Motor neuron (in vitro differentiated cells): ENCODE results near the gene ACTR3C. TPM values are rescaled to one million over a fixed set of nuclear protein-coding genes. Genes with fewer than 3 reads are reported as not detected.
A peak's percentile ranks its signal among the peaks of the same experiment; 100 is the strongest.

Source experiments
- ATAC-seq, 8 experiments: fragments of 200-7000 bp; cut with Tn5 transposase; replicated peaks in 6 of 8; 2 replicates each; pipeline ENCODE4 v1.8.0; 2021; ENCODE audit warnings: mild to moderate bottlenecking in 8 of 8, moderate library complexity in 8 of 8
- H3K27ac ChIP-seq, 2 donors: fragments of 250-450 bp; sonication (Bioruptor Pico); 2 replicates each; pipeline ENCODE4 v1.9.0; 2021; ENCODE audit warnings: antibody characterized with exemption in 2 of 2, mild to moderate bottlenecking in 2 of 2, moderate library complexity in 1 of 2
- H3K4me1 ChIP-seq, 2 donors: fragments of 250-450 bp; sonication (Bioruptor Pico); replicated peaks in 1 of 2; 2 replicates each; pipeline ENCODE4 v1.6.1; 2021; ENCODE audit warnings: antibody characterized with exemption in 2 of 2, mild to moderate bottlenecking in 2 of 2, moderate library complexity in 1 of 2
- H3K4me3 ChIP-seq, 5 donors: fragments of 250-450 bp; sonication (Bioruptor Pico); 2 replicates each; pipeline ENCODE4 v1.9.0; 2021; ENCODE audit warnings: antibody characterized with exemption in 5 of 5, mild to moderate bottlenecking in 5 of 5, moderate library complexity in 4 of 5
- WGBS, 10 experiments: fragments of 450-650 bp; shearing (Covaris generic); methylation state at CpG; one replicate each; pipeline ENCODE4 v1.0.0; 2022; 5-methylcytosine and 5-hydroxymethylcytosine counted together
- in situ Hi-C, 9 experiments: fragments of 400-800 bp; cut with MboI; loops; one replicate each; pipeline ENCODE4 v1.15.0; 2021; ENCODE audit warnings: low sequenced_read_pairs in 9 of 9, low pct_unique_long_range_greater_than_20kb in 2 of 9; ENCODE audit not compliant: unreplicated experiment in 9 of 9
- total RNA-seq, 8 experiments: library from RNA; unstranded; fragments of 300-600 nt; gene quantifications; 2 replicates each; pipeline versions ENCODE4 v1.2.3 to v1.2.4, GENCODE V29; 2022

The ACTR3C gene
- total RNA-seq, 8 experiments from 2014 or later, result 0.11 to 1.1 (median 0.41) TPM

DNA sequence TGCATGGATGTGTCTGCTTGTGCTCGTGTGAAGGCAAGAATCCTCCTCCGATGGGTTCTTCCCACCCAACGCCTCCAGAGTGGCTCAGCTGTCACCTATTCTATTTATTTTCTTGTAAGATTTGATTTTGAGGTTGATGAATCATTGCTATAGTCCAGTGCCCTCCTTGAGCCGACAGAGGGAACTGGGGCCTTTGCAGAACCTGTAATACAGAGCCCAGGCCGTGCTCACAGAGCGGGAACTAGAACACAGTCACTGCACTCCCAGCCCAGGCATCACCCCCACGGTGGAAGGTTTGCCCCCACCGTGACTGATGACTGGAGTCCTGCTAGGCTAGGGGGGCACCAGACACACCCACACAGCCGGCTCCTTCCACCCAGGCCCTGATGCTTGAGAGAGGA is 16.1 kb upstream of the ACTR3C start:
- in situ Hi-C loops, result no loop called here
- H3K27ac ChIP-seq, result no peak overlapping the region
- H3K4me3 ChIP-seq, result no peak overlapping the region
- peaks cover 42 to 44% of the 10 kb centered on the region in 2 donors for H3K4me1 ChIP-seq
- ATAC-seq, result peak in 2 of 8 experiments; percentile 5 to 8
- WGBS, 10 experiments, result 70 to 100% (median 84%) methylated on average over 1 to 6 of the region's 9 CpGs; no CpG with 5 or more reads in 5 of the 10 experiments

DNA sequence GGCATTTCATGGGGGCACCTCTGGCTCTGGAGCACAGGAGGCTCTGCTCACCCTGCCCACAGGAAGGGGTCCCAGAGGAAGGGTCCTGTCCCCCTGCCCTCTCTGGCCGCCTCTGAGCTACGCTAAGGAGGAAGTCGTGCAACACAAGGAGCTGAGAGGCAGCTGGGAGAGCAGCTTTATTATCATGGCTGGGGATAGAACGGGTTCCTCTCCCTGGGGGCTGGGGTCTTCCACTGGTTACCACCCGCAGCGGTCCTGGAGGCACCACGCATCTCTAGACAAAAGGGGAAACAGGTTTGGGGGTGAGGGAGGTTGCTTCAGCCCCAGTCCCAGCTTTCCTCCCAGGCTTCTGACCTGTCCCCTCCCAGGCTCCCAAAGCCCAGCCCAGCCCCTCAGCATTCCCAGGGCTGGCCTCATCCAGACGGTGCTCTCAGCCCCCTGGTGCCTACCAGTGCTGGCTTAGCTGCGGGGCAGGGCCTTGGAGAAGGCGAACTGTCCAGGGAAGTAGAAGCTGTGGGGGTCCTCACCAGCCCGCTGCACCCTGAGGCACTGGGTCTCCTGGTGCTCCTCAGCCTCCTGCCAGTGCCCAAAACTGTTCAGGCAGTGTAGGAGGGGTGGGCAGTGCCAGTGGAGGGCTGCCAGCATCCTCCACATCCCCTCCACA is 15.0 kb upstream of the ACTR3C start:
- no peak overlapping the region for H3K27ac ChIP-seq
- in situ Hi-C loops, result no loop called here
- WGBS, 10 experiments, result 0 to 60% (median 57%) methylated on average over 1 to 4 of the region's 11 CpGs; no CpG with 5 or more reads in 7 of the 10 experiments
- no peak for ATAC-seq
- H3K4me1 ChIP-seq, result peaks cover 42 to 44% of the 10 kb centered on the region in 2 donors
- no peak overlapping the region for H3K4me3 ChIP-seq

DNA sequence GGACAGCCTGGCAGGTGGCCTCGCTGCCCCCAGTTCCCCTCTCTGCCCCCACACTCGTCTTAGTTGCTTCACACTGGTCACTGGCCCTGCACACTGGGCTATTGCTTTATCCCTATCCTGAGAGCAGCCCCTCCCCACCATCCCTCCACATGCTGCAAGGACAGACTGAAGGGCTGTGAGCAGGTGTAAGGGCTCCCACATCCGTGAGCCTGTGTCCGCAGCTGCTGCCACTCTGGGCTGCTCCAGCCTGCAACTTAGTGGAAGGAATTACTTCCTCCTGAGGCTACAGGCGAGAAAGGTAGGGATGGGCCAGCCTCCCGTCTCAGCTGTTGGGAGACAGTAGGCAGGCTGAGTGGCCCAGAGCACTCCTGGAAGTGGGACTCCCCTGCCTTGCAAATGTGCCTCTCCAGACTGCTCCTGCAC is 14.3 kb upstream of the ACTR3C start:
- peak in 5 of 8 experiments; percentile 17 to 37 (median 20) for ATAC-seq
- H3K4me1 ChIP-seq, result peaks cover 42 to 44% of the 10 kb centered on the region in 2 donors

DNA sequence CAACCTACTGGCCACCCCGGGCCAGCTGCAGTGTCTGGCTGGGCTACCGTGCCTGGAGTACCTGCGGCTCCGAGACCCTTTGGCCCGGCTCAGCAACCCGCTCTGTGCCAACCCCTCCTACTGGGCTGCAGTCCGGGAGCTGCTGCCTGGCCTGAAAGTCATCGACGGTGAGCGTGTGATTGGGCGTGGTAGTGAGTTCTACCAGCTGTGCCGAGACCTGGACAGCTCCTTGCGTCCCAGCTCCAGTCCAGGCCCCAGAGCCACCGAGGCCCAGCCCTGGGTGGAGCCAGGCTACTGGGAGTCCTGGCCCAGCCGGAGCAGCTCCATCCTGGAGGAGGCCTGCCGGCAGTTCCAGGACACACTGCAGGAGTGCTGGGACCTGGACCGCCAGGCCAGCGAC is 13.8 kb upstream of the ACTR3C start:
- Histone ChIP-seq H3K4me1 (peaks cover 41 to 44% of the 10 kb centered on the region in 2 donors), H3K4me3 (no peak overlapping the region), H3K27ac (no peak overlapping the region)
- in situ Hi-C loops, result no loop called here
- ATAC-seq, result no peak
- WGBS, 10 experiments, result 86 to 100% methylated on average over 4 to 10 of the region's 18 CpGs; no CpG with 5 or more reads in 8 of the 10 experiments

More for the DNA sequence above, 14.3 kb upstream of the ACTR3C start:
- Histone ChIP-seq H3K27ac (no peak overlapping the region), H3K4me3 (no peak overlapping the region)
- in situ Hi-C loops, result no loop called here
- WGBS, 10 experiments, result 40 to 83% (median 78%) methylated on average over 1 to 2 of the region's 6 CpGs; no CpG with 5 or more reads in 6 of the 10 experiments

DNA sequence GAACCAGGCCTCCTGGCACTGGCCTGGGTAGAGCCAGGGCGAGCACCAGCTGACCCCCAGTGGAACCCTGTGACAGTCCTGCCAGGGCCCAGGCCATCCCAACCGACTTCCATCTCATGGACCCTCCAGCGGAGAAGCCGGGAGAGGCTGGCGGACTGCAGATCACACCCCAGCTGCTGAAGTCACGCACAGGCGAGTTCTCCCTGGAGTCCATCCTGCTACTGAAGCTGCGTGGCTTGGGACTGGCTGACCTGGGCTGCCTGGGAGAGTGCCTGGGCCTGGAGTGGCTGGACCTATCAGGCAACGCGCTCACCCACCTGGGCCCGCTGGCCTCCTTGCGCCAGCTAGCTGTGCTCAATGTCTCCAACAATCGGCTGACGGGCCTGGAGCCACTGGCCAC is 13.4 kb upstream of the ACTR3C start:
- in situ Hi-C loops, result no loop called here
- Histone ChIP-seq H3K4me3 (no peak overlapping the region), H3K4me1 (peaks cover 37 to 44% of the 10 kb centered on the region in 2 donors), H3K27ac (no peak overlapping the region)
- 80 to 96% (median 95%) methylated on average over 2 to 11 of the region's 14 CpGs; no CpG with 5 or more reads in 7 of the 10 experiments for WGBS, 10 experiments
- no peak for ATAC-seq

DNA sequence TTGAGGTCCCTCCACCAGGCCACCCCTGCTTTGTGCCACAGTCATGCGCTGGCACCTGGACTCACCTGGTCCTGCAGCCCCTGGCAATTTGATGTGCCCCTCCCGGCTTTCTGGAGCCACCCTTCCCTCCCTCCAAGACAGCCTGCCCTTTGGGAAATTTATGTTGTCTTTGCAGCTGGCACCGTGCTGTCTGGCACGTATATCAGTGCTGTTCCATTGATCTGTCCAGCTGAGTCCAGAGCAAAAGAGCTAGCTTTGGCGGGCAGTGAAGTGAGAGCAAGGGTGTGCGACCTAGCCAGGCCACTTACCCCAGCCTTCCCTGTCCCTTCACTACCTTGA is 12.4 kb upstream of the ACTR3C start:
- ATAC-seq, result no peak
- in situ Hi-C loops, result no loop called here
- H3K4me1 ChIP-seq, result peaks cover 28 to 37% of the 10 kb centered on the region in 2 donors
- no peak overlapping the region for H3K27ac ChIP-seq
- no peak overlapping the region for H3K4me3 ChIP-seq
- 40 to 100% (median 70%) methylated on average over 1 to 4 of the region's 6 CpGs; no CpG with 5 or more reads in 4 of the 10 experiments for WGBS, 10 experiments

DNA sequence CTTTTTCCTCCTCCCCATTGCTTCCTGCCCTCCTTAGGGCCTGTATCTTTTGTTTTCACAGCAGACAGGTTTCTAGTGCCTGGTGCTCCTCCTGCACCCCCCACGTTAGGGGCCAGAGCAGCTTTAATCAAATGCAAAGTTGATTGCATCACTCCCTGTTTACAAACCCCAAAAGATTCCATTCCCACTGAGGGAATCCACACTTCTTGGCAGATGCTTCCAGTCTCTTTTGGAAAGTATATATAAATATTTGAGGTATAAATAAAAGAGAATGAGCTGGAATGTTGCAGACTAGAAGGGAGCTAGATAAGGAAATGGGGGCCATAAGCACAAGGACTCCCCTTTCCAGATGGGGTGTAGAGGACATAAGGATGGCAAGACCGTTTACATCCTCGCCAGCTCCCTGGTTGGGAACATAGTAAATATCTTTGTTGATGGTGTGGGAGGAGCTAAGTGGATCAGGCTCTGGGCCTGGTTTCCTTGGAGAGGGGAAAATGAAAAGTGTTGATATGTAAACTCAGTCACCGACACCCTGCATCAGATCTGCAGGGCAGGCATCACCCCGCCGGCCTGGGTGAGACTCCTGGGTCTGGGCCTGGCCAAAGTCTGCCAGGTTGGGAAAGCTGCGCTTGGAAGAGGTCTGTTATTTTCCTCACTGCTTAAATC is 11.9 kb upstream of the ACTR3C start:
- H3K27ac ChIP-seq, result no peak overlapping the region
- H3K4me1 ChIP-seq, result peaks cover 23 to 33% of the 10 kb centered on the region in 2 donors
- WGBS, 10 experiments, result 47 to 100% (median 59%) methylated on average over 1 to 6 of the region's 7 CpGs; no CpG with 5 or more reads in 3 of the 10 experiments
- ATAC-seq, result peak in 3 of 8 experiments; percentile 13 to 32 (median 24)
- in situ Hi-C loops, result no loop called here
- no peak overlapping the region for H3K4me3 ChIP-seq

DNA sequence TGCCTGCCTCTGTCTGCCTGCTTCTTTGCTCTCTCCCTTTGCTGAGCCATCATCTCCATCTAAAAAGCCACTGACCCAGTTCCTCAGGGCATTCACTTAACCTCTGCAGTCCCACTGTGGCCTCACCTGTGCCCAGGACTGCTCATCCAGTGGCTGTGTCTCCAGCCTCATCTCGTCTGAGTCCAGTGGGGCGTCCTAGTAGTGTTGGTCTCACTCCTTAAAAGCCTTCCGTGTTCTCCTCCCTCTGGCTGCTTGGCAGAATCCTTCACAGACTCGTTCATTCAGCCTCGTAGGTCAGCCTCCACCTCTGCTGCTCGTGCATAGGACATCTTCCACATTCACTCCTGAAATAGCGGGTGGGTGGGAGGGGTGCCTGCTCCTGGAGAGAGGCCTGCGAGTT is 10.8 kb upstream of the ACTR3C start:
- Histone ChIP-seq H3K4me1 (peaks cover 24 to 28% of the 10 kb centered on the region in 2 donors), H3K27ac (no peak overlapping the region), H3K4me3 (no peak overlapping the region)
- ATAC-seq, result no peak
- in situ Hi-C loops, result no loop called here
- WGBS, 10 experiments, result 41 to 81% (median 58%) methylated on average over 2 to 6 of the region's 8 CpGs; no CpG with 5 or more reads in 6 of the 10 experiments

DNA sequence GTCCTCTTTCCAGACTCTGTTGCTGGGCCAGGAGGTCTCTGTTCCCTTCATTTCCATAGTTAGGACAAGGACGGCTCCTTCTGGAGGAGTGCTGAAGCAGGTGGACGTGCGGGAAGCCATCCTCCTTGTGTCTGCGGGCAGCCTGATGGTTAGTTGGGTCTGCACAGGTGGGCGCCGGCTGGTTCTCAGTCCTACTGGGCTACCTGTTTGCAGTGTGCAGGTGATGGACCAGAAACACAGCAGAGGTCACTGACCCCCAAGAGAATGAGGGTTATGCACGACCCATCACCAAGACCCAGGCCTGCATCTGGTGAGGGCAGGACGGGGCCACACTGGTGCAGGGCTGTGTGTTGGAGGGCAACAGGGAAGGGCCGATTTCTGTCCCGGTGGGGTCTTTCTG is 10.3 kb upstream of the ACTR3C start:
- WGBS, 10 experiments, result 0 to 100% (median 65%) methylated on average over 1 to 5 of the region's 10 CpGs; no CpG with 5 or more reads in 4 of the 10 experiments
- peaks cover 20 to 28% of the 10 kb centered on the region in 2 donors for H3K4me1 ChIP-seq
- in situ Hi-C loops, result no loop called here
- H3K27ac ChIP-seq, result no peak overlapping the region
- no peak overlapping the region for H3K4me3 ChIP-seq
- no peak for ATAC-seq

DNA sequence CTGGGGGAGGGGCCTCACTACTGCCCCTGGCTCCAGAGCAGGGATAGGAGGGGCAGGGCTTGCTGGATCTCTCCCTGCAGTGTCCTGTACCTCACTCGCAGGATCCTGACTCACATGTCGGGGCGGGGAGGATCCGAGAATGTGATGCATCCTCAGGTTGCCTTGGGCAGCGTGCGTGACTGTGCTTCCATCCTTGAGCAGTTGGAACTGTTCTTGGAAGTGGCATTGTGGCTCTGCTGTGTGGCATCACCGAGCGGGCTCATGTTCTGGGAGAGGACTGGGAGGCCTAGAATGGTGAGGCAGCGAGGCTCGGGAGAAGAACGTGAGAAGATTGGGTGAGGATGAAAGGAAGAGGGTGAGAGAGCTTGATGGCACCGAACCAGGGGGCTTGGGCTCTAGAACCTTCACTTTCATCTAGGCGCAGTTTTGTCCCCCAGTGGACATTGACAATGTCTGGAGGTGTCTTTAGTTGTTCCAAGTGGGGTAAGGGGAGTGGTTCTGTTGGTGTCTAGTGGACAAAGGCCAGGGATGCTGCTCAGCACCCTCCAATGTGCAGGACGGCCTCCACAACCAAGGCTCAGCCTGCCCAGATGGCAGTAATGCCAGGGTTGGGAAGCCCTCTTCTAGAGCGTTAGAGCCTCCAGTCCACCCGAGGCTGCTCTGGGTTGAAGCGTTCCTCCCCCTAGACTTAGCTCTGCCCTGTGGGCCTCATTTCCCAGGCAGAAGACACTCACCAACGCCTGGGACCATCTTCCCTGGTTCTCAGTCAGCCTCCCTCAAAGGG is 9.7 kb upstream of the ACTR3C start:
- ATAC-seq, result no peak
- no peak overlapping the region for H3K27ac ChIP-seq
- 20 to 100% (median 85%) methylated on average over 1 to 6 of the region's 18 CpGs; no CpG with 5 or more reads in 2 of the 10 experiments for WGBS, 10 experiments
- H3K4me1 ChIP-seq, result peaks cover 18 to 27% of the 10 kb centered on the region in 2 donors
- in situ Hi-C loops, result no loop called here
- no peak overlapping the region for H3K4me3 ChIP-seq

DNA sequence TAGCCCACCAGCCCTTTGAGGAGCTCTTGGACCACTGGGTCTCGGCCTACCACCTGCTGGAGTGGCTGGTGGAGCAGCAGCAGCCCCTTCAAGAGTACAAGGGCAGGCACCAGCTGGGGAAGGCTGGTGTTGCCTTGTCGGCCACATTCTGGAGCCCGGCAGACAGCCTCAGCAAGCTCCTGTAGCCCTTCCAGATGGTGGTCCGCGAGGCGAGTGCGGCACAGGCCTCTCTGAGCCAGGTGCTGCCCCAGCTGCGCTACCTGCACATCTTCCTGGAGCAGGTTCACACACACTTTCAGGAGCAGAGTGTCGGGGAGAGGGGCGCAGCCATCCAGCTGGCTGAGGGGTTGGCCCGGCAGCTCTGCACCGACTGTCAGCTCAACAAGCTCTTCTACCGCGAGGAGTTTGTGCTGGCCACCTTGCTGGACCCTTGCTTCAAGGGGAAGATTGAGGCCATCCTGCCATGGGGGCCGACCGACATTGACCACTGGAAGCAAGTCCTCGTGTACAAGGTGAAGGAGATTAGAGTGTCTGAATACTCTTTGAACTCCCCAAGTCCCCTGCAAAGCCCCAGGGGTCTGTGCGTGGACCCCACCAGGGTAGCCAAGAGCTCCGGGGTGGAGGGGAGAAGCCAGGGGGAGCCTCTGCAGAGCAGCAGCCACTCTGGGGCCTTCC is 7.0 kb upstream of the ACTR3C start:
- H3K4me3 ChIP-seq, result no peak overlapping the region
- H3K27ac ChIP-seq, result no peak overlapping the region
- H3K4me1 ChIP-seq, result peaks cover 4 to 15% of the 10 kb centered on the region in 2 donors
- WGBS, 10 experiments, result 0 to 100% (median 70%) methylated on average over 1 to 10 of the region's 19 CpGs; no CpG with 5 or more reads in 5 of the 10 experiments
- ATAC-seq, result no peak
- in situ Hi-C loops, result no loop called here

DNA sequence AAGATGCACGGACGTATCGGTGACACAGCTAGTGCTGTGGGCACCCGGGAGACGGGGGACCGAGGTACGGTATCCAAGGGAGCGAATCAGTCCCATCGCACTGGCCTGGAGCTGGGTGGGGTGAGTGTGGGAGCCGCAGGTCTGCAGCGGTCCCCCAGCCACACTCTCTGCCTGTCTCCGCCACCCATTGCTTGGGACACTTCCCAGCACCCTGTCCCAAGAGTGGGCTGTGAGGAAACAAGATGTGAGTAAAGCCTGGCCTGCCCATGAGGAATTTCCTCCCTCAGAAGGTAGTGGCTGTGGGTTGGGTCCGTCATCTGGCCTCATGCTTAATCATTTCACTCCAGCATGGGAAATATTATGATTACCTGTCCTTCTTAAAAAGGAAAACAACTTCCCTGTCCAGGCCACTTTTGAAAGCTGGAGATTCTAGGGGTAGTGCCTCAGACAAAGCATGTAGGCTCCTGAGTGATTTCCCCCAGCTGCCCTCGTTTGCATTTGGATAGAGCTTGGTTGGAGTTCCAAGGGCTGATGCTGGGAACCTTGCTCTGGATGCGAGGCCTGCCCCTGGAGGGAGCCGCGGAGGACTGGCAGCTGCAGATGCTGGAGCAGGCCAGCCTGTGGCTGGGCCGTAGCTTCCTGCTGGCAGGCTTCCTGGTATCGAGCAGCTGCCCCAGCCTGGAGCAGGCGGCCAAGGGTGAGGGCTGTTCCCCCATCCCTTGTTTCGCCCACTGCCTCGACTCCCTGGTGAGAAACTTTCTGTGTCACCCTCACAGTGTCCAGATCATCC is 6.2 kb upstream of the ACTR3C start:
- H3K4me3 ChIP-seq, result no peak overlapping the region
- peak in 3 of 8 experiments; percentile 42 to 66 (median 62) for ATAC-seq
- in situ Hi-C loops, result no loop called here

More for the DNA sequence above, 6.2 kb upstream of the ACTR3C start:
- Histone ChIP-seq H3K4me1 (peaks cover 0 to 9% of the 10 kb centered on the region in 2 donors), H3K27ac (no peak overlapping the region)
- WGBS, 10 experiments, result 10 to 90% (median 63%) methylated on average over 2 to 8 of the region's 22 CpGs; no CpG with 5 or more reads in 3 of the 10 experiments
